Lung (tissue), 12 donors: ENCODE results near the gene CELA1. TPM values are rescaled to one million over a fixed set of nuclear protein-coding genes. Genes with fewer than 3 reads are reported as not detected.

Source experiments
- ATAC-seq: fragments of 200-7000 bp; cut with Tn5 transposase; one replicate; pipeline ENCODE4 v1.9.1; 2020; ENCODE audit warnings: moderate number of reproducible peaks; ENCODE audit not compliant: insufficient read depth, low FRiP score
- DNase-seq, 3 donors: peaks; one replicate each; pipeline ENCODE4 v3.0.0-alpha.2; 2013 to 2017
- H3K27ac ChIP-seq, 2 donors: one replicate each; pipeline ENCODE4 v1.5.1; 2013; ENCODE audit warnings: mild to moderate bottlenecking in 2 of 2, moderate library complexity in 2 of 2, control low read depth in 1 of 2, inconsistent platforms in 1 of 2, low read depth in 1 of 2, low read length in 1 of 2
- H3K27me3 ChIP-seq, 3 donors: one replicate each; pipeline ENCODE4 v1.5.1; 2013; ENCODE audit warnings: low read length in 2 of 3; ENCODE audit not compliant: control insufficient read depth in 3 of 3, insufficient read depth in 3 of 3
- H3K36me3 ChIP-seq, 4 donors: one replicate each; pipeline ENCODE4 v1.5.1; 2013; ENCODE audit warnings: low read length in 4 of 4, mild to moderate bottlenecking in 1 of 4, moderate library complexity in 1 of 4; ENCODE audit not compliant: control insufficient read depth in 4 of 4, insufficient read depth in 4 of 4
- H3K4me1 ChIP-seq, 5 donors: one replicate each; pipeline ENCODE4 v1.5.1; 2013; ENCODE audit warnings: low read length in 5 of 5, mild to moderate bottlenecking in 2 of 5, moderate library complexity in 1 of 5; ENCODE audit not compliant: control insufficient read depth in 5 of 5, insufficient read depth in 5 of 5
- H3K4me3 ChIP-seq: one replicate; pipeline ENCODE4 v1.5.1; 2013; ENCODE audit warnings: mild to moderate bottlenecking, control low read depth, moderate library complexity
- H3K9ac ChIP-seq, 2 donors: one replicate each; pipeline ENCODE4 v1.5.1; 2013; ENCODE audit warnings: low read length in 2 of 2, control low read depth in 1 of 2; ENCODE audit not compliant: insufficient read depth in 1 of 2
- H3K9me3 ChIP-seq, 4 donors: one replicate each; pipeline ENCODE4 v1.5.1; 2013; ENCODE audit warnings: low read length in 3 of 4, mild to moderate bottlenecking in 1 of 4, moderate library complexity in 1 of 4; ENCODE audit not compliant: control insufficient read depth in 4 of 4, insufficient read depth in 3 of 4
- CTCF ChIP-seq: IDR thresholded peaks from 2 replicates; pipeline ENCODE4 v1.5.1; 2012; ENCODE audit warnings: mild to moderate bottlenecking; ENCODE audit errors: control extremely low read depth, extremely low read depth
- WGBS, 2 donors: extraction: QIAGEN DNeasy Blood & Tissue Kit; methylation state at CpG; one replicate each; pipeline ENCODE4 v1.1.7; 2013; 5-methylcytosine and 5-hydroxymethylcytosine counted together
- polyA plus RNA-seq, 2 donors: library from polyadenylated mRNA; stranded (reverse); fragments of 200-250 nt; gene quantifications; one replicate each; pipeline ENCODE4 v1.2.1, GENCODE V29; 2013
- total RNA-seq, 2 donors: library from RNA; depleted of rRNA in 1 of 2; stranded (reverse); fragments of >200 nt in 1 of 2; gene quantifications; one replicate each; pipeline ENCODE4 v1.2.1, GENCODE V29; 2014 to 2021
- donor health status: control.
- donor health status: control.
- donor health status: Bipolar disorder and iron deficiency.
- donor health status: healthy.
- donor health status: DM: yes; HTN: yes; CAD: no.

CELA1 gene
- total and polyA plus RNA-seq, 4 donors, result 0.05 TPM; not detected in 3

GRCh38 chr12:51349026-51349425 is 2.5 kb upstream of the CELA1 start:
- Histone ChIP-seq H3K4me3 (no peak overlapping the region), H3K4me1 (no peaks in the 10 kb centered on the region), H3K9me3 (no peaks in the 10 kb centered on the region), H3K27me3 (no peaks in the 10 kb centered on the region), H3K9ac (no peak overlapping the region), H3K27ac (no peak overlapping the region), H3K36me3 (no peaks in the 10 kb centered on the region)
- 89 to 94% methylated on average over 5 of the region's 5 CpGs for WGBS, 2 donors
- DNase-seq (no peak), ATAC-seq (no peak)
- TF ChIP-seq CTCF, result no peak

DNA sequence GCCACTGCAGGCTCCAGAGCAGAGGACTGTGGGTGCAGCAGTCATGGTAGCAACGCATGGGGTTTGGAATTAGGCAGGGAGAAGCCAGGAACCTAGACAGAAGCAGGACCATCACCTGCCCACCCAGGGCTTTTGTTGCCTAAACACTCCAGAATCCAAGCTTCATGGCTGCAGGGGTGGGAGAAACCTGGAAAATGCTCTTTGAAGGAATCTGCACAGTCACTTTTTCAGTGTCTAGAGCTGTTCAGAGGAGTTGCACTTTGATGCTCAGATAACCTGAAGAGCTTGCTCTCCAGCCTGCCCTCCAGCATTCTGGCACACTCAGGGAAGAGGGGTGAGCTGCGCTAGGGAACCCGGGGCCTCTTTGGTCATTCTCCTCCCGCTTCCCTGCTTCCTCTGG is 1.6 kb upstream of the CELA1 start:
- Histone ChIP-seq H3K9me3 (no peaks in the 10 kb centered on the region), H3K36me3 (no peaks in the 10 kb centered on the region), H3K4me1 (no peaks in the 10 kb centered on the region), H3K27ac (no peak overlapping the region), H3K27me3 (no peaks in the 10 kb centered on the region), H3K4me3 (no peak overlapping the region), H3K9ac (no peak overlapping the region)
- ATAC-seq, result no peak
- WGBS, 2 donors, result 71 to 77% methylated on average over 4 of the region's 4 CpGs
- DNase-seq, result peak; percentile 12 to 47 (median 33)
- TF ChIP-seq CTCF, result no peak

- Histone ChIP-seq H3K27ac (no peak overlapping the region), H3K4me3 (no peak overlapping the region), H3K27me3 (no peaks in the 10 kb centered on the region), H3K36me3 (no peaks in the 10 kb centered on the region), H3K4me1 (no peaks in the 10 kb centered on the region), H3K9me3 (no peaks in the 10 kb centered on the region), H3K9ac (no peak overlapping the region)
- DNase-seq (no peak), ATAC-seq (no peak)
- 66 to 70% methylated on average over 7 of the region's 7 CpGs for WGBS, 2 donors
- TF ChIP-seq CTCF, result no peak
Measured at GRCh38 chr12:51345681-51346080, 798 bp downstream of the CELA1 start.

DNA sequence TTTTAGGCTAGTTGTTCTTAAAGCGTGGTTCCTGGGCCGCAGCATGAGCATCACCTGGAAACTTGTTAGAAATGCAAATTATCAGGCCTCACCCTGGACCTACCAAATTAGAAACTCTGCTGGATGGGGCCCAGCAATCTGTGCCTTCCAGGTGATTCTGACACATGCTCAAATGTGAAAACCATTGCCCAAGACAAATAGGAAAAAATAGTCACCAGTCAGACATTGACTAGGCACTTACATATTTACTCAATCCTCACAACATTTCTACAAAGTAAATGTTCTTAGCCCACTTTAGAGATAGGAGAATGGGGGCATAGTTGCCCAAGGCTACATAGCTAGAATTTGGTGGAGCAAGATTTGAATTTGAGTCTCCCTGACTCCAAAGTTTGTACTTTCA is 3.3 kb downstream of the CELA1 start:
- Histone ChIP-seq H3K27ac (no peak overlapping the region), H3K9me3 (no peaks in the 10 kb centered on the region), H3K27me3 (no peaks in the 10 kb centered on the region), H3K9ac (no peak overlapping the region), H3K36me3 (no peaks in the 10 kb centered on the region), H3K4me1 (no peaks in the 10 kb centered on the region), H3K4me3 (no peak overlapping the region)
- ATAC-seq, result no peak
- no peak for DNase-seq
- no peak for TF ChIP-seq CTCF
- 92 to 98% methylated on average over 2 of the region's 2 CpGs for WGBS, 2 donors
